Measurements from ENCODE around the gene NUDT8.
"Not testable (repeated sequence)": the region's sequence is repeated elsewhere in the genome, so short reads cannot be mapped to it uniquely, and the experiment has no call there.

Gene NUDT8

GRCh38 chr11:67641338-67642172 is 11.8 kb upstream of the NUDT8 start:
- DNase-seq = no peak

- DNase-seq = no peak
Observed at GRCh38 chr11:67640758-67641337, 11.1 kb upstream of the NUDT8 start.

GRCh38 chr11:67640021-67640757 is 10.5 kb upstream of the NUDT8 start:
- peak; percentile 66 for DNase-seq

- no peak for DNase-seq
Observed at GRCh38 chr11:67639438-67639859, 9.7 kb upstream of the NUDT8 start, which contains the start of gene TBX10. Gene TBX10 (minus strand): TSS chr11:67639763. CDS start chr11:67639472, 291 bp downstream.

- no peak for DNase-seq
Observed at GRCh38 chr11:67638535-67639437, 9.0 kb upstream of the NUDT8 start.

- not testable (repeated sequence) for DNase-seq
Observed at GRCh38 chr11:67637441-67637840, 7.7 kb upstream of the NUDT8 start.

- no peak for DNase-seq
Observed at GRCh38 chr11:67636962-67637361, 7.2 kb upstream of the NUDT8 start.

- no peak for DNase-seq
Observed at GRCh38 chr11:67635231-67635521, 5.4 kb upstream of the NUDT8 start.

GRCh38 chr11:67634366-67635230 is 4.9 kb upstream of the NUDT8 start:
- DNase-seq = no peak

- no peak for DNase-seq
Observed at GRCh38 chr11:67633758-67634365, 4.1 kb upstream of the NUDT8 start.

- DNase-seq = no peak
Observed at GRCh38 chr11:67632982-67633755, 3.4 kb upstream of the NUDT8 start.

GRCh38 chr11:67632175-67632981 is 2.6 kb upstream of the NUDT8 start:
- DNase-seq = no peak

- no peak for DNase-seq
Observed at GRCh38 chr11:67631853-67632174, 2.1 kb upstream of the NUDT8 start.

GRCh38 chr11:67631411-67631810 is 1.7 kb upstream of the NUDT8 start:
- no peak for DNase-seq

- DNase-seq = no peak
Observed at GRCh38 chr11:67630943-67631331, 1.2 kb upstream of the NUDT8 start.

GRCh38 chr11:67630228-67630942 is 648 bp upstream of the NUDT8 start:
- DNase-seq = peak; percentile 97

- DNase-seq = no peak
Observed at GRCh38 chr11:67628710-67629385, 889 bp downstream of the NUDT8 start.

GRCh38 chr11:67627812-67628624 is 1.7 kb downstream of the NUDT8 start:
- no peak for DNase-seq
